GM19025 (cell line): ENCODE data around the gene NPHP1.
"Not testable (repeated sequence)": the region's sequence is repeated elsewhere in the genome, so short reads cannot be mapped to it uniquely, and the experiment has no call there.

Experiments used
- ATAC-seq: cut with Tn5 transposase; IDR thresholded peaks from one replicate; pipeline ENCODE4 v1.9.1; 2021; ENCODE audit warnings: mild to moderate bottlenecking, low read depth, moderate library complexity; ENCODE audit not compliant: unreplicated experiment

NPHP1 gene

DNA sequence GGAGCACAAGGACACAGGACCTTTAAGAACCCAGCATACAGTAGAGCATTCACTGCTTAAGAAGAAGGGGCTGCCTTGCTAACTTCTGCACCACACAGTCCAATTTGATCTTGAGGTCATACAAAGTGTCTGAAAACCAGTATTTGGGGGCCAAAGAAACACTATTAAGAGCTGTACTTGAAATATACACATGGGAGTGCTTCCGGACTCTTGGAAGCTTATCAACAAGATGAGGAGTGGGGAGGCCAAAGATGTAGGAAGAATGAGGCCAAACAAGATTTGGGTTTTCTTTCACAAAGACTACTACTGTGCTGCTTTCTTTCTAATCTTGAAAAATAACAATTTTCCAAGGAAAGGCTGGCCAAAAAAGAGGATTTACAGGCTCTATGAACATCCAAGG lies 64.4 kb downstream of the NPHP1 start:
- ATAC-seq = no peak

DNA sequence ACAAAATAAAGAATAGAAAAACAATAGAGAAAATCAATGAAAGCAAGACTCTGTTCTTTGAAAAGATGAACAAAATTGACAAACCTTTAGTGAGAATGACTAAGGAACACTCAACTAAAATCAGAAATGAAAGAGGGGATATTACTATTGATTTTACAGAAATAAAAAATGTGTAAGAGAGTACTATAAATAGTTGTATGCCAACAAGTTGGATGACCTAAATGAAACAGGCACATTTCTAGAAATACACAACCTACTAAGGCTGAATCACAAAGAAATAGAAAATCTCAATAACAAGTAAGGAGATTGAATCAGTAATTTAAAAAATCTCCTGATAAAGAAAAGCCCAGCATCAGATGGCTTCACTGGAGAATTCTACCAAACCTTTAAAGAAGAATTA lies 70.8 kb downstream of the NPHP1 start:
- no peak for ATAC-seq

DNA sequence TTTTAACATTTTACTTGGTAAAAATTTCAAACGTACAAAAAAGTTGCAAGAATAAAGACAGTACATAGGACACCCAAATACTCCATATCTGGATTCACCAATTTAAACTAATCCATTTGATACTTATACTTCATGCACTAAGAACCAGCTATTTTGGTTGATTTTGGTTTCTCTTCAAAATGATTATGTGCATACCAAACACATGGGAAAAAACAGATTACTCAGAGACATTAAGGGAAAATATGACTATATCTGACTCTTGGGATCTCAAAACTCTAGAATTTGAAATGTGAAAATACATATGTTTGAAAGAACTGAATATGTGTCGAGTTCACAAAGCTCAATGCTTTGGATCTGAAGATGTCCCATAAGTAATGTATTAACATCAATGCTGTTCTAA lies 73.6 kb downstream of the NPHP1 start:
- no peak for ATAC-seq

DNA sequence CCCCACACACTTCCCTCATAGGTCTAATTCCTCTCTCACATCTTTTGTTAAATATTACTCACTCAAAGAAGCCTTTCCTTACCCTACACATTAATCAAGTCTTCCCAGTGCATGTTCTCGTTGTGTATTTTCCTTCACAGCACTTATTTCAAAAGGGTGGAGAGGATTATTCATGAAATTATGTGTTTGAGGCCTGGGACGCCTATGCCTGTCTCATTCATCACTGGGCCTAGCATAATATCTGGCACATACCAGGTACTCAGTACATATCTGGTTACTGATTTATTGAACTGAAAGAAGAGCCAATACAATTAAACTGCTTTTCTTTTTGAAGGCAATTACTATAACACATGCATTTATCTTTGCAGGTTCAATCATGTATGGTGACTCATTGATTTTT lies 74.1 kb downstream of the NPHP1 start:
- no peak for ATAC-seq

DNA sequence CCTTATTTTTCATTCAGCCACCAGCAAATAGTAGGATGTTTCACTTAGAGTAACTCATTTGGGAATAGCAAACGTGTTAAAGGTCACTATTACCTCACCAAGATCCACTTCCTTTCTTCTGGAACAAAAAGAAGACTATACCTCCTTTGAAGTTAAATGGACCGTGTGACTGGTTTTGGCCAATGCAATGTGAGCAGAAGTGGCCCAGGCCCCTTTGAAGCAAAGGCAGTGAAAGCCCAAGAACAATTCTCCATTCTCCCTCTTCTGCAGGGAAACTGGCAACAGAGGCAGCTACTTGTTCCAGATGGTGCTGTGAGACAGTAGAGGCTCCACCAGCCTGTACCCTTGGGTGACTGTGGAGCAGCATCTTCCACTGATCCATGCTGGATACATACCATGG lies 77.9 kb downstream of the NPHP1 start:
- no peak for ATAC-seq

DNA sequence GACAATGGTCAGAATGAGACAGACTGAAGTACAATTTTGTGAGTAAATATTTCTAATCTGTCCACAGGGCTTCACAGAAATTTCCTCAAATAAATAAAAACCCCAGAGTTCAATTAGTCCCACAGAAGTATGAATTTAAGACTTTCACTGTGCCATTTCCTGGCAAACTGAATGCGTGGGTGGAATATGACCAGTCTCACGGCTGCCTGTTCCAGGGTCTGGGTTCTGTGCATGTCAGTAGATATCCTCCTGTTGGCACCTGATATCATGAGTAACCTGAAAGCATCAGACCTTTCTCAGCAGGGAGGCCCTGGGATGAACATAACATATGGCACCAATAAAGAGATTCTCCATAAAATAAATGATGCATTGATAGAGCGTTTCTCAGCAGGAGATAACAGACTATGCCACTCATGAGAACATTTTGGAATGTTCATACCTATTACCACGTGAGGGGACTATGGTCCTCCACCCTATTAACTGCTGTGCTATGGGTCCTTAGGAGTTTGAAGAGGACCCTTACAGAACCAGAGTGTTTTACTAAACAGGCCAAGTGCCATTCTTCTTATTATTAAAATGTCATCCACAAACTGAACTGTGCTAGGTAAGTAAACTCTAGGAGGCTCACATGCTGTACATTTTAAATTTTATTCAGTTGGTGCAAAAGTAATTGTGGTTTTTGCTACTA lies 78.6 kb downstream of the NPHP1 start:
- no peak for ATAC-seq

DNA sequence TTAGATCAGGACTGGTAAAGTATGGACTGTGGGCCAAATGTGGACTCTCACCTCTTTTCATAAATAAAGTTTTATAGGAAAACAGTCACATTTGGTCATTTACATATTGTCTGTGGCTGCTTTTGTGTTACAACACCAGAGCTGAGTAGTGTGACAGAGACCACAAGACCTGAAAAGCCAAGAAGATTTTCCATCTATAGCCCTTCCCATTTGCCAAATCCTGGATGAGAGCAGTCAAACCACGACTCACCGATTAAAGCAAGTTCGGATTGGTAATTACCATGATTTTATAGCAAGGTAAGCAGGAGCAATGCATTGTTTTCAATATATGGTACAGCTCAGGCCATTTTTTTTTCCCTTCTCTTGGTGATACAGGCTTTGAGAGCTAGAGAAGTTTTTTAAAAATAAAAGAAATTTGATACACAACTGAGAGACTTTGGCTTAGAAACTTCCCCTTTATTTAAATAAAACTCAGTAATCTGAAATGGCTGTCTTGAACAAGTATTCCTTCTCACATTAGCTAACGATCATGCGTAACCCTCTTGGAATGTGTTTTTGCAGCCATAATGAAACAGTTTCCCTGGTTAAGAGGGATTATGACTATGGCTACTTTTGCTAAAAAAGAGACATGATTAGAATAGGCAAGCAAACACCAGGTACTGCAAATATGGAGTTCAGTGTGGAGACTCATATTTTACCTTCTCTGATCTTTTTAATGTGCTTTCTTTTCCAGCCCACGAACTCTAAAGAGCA lies 79.7 kb downstream of the NPHP1 start:
- ATAC-seq = no peak

DNA sequence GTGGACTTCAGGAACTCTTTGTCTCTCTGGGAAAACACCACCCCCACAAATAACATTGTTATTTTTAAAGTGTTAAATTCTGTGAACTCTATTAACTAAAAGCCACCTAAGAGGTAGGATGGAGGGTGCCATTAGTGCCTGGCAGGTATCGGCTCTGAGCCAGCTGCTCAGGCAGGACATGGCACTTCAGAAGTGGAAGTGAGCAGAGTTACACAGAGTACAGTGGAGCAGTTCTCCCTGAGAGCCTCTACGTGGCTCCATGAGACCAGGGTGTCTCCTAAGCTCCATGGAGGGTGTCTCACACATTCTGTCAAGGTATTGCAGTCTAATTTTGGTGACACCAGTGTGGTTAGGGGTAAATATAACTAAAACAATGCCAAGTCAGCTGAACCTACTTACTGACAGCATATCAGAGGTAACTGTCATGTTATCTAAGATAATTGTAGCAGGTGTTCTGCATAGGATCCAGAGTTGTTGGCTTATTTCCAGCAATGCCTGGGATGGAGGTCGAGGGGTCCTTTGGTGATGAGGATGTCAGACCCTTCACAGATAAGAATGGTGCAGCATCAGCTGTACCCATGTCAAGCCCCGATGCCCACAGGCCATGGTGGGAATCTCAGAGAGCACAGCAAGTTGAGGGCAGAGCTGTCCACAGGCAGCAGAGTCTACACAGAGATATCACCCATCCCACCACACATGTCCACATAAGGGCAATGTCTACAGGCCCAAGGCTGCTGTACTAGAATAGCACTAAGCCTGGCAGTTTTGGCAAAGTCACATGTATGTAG lies 80.6 kb downstream of the NPHP1 start:
- no peak for ATAC-seq

DNA sequence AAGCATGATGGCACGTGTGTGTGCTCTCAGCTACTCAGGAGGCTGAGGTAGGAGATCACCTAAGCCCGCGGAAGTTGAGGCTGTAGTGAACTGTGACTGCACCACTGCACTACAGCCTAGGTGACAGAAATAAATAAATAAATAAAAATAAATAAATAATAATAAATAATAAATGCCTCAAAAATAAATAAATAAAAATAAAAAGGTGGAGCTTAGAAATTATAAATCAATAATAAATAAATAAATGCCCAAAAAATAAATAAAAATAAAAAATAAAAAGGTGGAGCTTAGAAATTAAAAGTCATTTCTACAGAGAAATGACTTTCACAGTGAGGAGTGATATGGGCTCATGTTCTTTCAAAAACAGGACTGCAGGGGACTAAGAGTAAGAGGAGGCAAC lies 83.2 kb downstream of the NPHP1 start:
- ATAC-seq = no peak

DNA sequence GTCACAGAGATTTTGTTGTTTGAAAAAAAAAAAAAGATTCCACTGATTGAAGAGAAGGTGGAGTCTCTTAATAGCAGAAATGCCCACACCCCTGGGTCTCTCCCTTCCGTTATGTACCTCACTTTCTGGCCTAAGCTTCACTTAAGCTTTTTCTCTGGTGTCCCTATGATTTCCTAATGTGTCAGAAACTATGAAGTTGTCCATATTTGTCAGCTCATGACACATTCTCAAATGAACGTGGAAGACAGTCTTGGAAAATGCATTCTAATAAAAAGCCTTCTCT lies 83.8 kb downstream of the NPHP1 start:
- no peak for ATAC-seq

DNA sequence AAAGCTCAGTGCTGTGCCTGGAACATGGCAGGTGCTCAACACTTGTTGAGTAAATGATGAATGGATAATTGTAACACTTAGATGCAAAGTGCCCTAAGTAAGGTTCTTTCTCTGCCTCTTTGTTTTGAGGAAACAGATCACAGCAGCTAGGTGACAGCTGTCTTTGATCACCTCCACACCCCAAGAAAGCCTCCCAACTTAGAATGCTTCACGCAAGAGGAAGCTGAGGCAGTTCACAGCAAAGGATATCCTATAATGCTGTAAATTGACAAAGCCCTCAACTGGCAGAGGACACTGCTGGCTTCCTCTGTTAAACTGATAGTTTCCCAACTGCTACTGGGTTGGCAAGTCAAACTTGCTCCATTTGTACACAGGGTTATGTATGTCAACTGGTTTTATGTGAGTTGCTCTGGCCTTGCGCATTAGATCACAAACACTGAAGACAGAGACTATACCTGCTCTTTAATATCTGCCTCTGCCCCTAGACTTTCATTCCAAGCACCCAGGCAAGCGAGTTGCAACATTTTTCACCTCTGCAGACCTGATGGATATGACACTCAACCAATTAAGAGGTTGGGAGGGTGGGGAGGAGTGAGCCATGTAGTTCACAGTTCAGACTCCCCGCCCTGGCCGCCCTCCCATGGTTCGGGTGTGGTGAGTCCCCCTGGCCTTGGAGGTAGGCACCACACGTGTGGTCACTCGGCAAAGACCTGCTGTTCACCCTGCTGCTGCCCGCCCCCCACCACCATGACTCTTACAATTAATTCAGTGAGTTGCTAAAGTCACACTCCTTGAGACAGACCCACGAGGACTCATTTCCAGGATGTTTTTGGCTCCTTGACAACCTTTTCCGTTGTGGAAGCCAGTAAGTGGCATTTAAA lies 84.4 kb downstream of the NPHP1 start:
- ATAC-seq = no peak

DNA sequence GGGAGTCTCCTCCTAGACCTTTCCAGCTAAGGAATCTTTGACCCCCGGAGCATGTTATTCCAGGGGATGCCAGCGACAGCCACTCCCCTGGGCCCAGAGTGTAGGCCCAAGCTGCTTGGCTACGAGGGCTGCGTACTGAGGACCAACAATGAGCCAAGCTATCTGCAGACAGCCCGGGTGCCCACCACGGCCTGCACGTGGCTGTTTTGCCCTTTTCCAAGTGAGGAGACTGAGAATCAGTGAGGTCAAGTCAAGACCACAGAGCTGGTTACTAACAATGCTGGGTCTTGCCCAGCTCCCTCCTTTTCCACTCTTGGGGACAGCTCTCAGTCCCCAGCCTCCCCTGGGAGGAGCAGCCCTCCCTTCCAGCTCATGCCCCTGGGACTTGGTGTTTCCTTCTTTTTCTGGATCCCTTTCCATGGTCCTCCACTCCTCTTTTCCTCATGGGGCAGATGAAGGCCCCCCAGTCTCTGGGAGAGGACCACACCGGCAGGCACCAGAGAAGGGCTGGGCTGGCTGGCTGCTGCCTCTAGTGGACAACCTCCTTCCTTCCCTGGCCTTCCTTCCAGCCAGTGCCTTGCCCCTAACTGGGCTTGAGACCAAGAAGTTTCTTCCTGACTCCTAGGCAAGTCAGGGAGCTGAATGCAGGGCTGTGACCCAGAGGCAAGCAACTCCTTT lies 88.6 kb downstream of the NPHP1 start:
- ATAC-seq = no peak

DNA sequence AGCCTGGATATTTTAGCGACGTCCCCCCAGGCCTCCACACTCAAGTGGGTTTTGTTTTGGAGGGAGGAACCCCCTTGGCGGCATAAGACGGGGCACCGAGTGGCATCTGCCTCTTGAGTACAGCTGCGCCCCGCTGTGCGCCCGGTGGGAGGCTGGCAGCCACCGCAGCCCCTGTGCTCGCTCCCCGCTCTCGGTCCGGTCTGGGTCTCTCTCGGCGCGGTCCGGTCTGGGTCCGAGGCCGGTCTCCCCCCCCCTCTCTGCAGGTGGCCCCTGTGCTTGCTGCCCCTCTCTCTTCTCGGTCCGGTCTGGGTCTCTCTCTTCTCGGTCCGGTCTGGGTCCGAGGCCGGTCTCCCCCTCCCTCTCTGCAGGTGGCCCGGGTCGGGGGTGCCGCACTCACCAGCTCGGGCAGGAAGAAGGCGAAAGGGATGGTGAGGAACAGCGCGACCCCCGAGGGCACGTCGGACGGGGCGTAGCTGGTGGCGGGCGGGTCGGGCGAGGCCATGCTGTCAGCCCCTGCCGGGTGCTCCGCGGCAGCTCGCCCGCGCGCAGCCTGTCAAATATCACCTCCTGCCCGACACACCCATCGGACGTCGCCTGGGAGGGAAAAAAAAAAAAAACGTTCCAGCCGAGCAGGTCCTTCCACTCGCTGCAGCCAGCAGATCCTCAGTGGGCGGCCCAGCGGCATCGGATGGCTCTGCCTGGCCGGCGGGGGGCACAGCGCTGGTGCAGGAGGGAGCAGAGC lies 89.4 kb downstream of the NPHP1 start, which contains the start of gene MALL:
MALL (minus strand) TSS at position 532 of the 742 bp plus-strand sequence; CDS start at position 502, 30 bp downstream.
- ATAC-seq = no peak

DNA sequence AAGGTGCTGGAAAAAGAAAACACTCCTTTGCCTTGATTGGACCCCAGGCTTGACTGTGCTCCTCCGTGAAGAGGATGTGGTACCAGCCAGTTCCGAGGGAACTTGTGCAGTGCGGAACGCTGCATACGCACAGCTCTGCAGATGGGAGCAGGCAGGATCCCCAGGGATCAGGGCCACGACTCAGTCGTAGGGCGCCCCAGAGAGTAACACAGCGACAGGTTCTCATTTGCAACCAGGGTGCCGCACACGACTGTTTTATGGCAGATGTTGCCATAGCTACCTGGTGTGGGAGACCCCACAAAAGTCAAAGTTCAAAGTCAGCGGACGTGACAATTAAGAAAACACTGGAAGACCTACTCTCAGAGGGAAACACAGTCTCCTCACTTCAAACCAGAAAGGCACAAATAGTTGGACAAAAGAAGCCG lies 90.0 kb downstream of the NPHP1 start:
- ATAC-seq = no peak

DNA sequence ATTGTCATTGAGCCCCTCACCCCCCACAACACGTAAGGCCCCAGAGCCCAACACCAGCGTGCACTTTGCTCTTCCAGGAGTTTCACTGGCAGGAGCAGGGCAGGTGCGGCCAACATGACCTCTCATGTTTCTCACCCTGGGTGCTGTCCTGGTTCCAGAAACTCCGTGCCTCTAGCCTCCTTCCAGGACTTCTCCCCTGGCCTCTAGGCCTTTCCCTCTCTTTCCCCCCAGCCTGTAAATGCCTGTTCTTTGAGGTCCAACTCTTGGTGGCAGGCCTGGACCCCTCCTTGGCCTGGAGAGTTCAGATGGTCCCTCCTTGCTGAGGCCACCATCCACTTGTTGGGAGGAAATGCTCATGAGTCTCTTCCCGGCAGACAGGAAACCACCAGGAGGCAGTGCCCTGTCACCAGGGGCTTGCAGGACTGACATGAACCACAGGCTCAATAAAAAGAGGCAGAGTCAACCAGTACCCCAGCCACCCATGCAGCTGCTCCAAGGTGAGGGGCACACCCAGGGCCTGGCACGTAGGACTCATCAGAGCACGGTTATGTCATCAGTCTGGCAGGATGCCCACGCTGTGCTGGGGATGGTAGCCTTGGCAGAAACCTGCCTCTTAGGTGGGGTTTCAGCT lies 90.7 kb downstream of the NPHP1 start:
- no peak for ATAC-seq

DNA sequence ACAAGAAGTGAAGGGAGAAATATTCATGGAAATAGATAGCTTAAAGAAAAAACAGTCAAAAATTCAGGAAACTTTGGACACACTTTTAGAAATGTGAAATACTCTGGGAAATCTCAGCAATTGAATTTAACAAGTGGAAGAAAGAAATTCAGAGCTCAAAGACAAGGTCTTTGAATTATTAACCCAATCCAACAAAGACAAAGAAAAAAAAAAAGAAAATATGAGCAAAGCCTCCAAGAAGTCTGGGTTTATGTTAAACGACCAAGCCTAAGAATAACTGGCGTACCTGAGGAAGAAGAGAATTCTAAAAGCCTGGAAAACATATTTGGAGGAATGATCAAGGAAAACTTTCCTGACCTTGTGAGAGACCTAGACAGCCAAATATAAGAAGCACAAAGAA lies 96.5 kb downstream of the NPHP1 start:
- not testable (repeated sequence) for ATAC-seq

DNA sequence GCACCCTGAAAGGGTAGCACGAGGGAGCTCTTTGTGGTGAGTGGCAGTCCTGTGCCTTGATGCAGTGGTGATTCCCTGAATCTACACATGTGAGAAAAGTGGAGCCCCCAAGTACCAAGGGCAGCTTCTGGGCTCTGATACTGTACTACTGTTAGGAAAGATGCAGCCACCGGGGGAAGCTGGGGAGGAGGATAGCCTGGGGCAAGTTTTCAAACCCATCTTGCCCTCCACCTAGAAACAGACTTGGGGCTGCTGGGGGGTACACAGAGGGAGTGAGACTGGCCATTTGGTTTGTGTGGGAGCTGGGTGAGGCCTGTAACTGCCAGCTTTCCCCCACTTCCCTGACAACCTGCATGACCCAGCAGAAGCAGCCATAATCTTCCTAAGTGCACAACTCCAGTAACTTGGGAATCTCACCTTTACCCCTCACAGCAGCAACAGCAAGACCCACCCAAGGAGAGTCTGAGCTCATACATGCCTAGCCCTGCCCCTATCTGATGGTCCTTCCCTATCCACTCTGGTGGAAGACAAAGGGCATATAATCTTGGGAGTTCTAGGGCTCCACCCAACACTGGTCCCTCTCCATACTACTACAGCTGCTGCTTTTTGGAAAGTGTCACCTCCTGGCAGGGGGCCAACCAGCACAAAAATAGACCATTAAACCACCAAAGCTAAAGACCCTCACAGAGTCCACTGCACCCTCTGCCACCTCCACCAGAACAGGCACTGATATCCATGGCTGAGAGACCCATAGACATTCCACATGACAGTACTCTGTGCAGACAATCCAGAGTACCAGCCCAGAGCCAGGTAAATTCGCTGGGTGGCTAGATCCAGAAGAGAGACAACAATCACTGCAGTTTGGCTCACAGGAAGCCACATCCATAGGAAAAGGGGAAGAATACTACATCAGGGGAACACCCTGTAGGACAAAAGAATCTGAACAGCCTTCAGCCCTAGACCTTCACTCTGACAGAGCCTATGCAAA lies 97.4 kb downstream of the NPHP1 start:
- ATAC-seq = no peak

DNA sequence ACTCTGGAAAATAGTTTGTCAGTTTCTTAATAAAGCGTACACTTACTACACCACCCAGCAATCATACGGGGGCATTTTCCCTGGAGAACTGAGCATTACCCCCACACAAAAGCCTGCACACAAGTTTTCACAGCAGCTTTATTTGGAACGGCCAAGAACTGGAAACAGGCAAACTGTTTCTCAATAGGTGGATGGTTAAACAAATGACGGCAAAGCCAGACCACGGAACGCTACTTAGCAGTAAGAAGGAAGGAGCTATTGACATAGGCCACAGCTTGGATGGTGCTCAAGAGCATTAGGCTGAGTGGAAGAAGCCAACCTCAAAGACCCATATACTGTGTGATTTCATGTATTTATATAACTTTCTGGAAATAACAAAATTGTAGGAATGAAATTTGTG lies 98.2 kb downstream of the NPHP1 start:
- no peak for ATAC-seq
